Stimulated activated CD4-positive, alpha-beta T cell treated with anti-CD3 and anti-CD28 coated beads, Interleukin-1b, Interleukin-23, amount 100 ng/mL, for 1 hour (primary cell): Measurements from ENCODE around the gene GLE1.

Source experiments
- DNase-seq, 2 donors: peaks; one replicate each; pipeline ENCODE4 v3.0.0-alpha.2; 2020; ENCODE audit warnings: low read depth in 2 of 2

The GLE1 gene, protein sequence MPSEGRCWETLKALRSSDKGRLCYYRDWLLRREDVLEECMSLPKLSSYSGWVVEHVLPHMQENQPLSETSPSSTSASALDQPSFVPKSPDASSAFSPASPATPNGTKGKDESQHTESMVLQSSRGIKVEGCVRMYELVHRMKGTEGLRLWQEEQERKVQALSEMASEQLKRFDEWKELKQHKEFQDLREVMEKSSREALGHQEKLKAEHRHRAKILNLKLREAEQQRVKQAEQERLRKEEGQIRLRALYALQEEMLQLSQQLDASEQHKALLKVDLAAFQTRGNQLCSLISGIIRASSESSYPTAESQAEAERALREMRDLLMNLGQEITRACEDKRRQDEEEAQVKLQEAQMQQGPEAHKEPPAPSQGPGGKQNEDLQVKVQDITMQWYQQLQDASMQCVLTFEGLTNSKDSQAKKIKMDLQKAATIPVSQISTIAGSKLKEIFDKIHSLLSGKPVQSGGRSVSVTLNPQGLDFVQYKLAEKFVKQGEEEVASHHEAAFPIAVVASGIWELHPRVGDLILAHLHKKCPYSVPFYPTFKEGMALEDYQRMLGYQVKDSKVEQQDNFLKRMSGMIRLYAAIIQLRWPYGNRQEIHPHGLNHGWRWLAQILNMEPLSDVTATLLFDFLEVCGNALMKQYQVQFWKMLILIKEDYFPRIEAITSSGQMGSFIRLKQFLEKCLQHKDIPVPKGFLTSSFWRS

DNA sequence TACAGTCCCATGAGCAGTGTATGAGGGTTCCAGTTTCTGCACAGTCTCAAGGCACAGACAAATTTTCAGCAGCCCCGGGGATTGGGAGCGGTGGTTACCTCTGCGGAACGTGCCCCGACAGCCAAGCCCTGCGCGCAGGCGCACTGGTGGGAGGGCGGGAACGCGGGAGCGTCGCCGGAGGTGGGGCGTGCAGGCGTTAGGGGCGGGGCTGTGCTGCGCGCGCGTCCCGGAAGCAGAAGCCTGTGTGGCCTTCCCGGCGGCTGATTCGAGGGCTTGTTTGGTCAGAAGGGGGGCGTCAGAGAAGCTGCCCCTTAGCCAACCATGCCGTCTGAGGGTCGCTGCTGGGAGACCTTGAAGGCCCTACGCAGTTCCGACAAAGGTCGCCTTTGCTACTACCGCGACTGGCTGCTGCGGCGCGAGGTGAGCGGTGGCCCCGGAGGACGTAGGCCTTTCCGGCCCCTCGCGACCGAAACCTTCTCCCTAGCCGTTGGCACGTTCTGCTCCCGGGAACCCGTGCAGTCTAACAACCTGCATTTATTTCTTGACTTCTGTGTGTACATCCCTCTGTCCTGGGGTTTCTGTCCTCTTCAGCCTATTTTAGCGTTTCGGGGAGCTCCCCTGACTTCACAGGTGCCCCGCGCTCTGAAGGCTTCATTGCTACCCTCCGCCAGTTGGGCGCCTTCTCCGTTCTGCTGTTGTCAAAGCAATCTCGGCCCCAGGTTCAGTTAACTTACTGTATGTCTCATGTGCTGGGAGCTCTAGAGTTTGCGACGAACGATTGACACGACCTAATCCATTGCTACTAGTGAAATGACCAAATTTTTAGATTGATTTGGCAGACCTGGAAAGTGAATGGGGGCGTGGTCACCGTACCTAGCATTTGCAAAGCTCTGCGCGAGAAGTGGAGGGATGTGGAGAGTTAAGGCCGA, at the start of gene GLE1:
GLE1 (plus strand) TSS at position 235 of the 929 bp plus-strand sequence; CDS start at position 322, 87 bp downstream.
- peak; percentile 93 to 96 for DNase-seq

DNA sequence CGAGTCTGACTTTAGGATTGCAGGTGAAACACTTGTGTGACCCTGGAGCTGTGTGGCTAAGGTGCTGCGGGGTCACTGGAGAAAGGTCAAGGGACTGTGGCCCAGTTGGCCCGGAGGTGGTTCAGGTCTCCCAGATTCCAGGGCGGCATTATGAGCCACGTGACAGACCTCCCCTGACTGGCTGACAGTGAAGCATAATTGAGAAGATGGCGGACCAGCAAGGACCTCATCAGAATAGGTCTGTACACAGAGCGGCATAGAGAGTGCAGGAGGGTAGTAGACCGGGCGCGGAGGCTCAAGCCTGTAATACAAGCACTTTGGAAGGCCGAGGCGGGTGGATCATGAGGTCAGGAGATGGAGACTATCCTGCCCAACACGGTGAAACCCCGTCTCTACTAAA, 49.5 kb upstream of the GLE1 start:
- DNase-seq: no peak

DNA sequence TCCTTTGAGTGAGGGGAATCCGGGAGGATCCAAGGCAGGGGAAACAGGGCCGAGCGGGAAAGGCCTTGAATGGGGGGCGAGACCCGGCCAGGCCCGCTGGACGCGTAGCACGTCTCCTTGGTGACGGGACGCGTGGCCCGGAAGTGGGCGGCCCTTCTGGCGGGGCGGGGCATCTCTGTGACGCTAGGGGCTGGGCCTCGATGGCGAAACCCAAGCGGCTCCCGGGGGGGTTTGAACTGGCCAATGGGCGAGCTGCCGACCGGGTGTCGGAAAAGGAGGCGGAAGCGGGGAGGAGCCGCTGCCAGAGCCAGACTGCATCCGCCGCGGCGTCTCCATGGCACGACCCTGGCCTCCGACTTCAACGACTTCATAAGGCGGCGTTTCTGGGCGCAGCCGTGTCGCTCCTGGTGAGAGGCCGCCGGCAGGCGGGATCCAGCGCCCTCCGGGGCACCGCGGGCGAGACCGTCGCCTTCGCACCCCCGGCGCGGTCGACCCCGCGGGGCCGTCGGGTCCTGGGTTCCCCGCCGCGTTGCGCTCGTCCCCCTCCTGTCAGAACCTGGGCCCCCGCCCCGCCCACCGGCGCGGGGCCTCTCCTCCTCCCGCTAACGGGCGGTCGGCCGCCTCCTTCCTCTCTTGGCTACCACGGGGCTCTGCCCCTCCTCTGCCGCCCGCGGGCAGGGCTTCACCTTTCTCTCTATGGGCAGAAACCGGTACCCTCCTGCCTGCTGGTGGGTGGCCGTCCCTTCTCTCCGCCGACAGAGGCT, 48.5 kb upstream of the GLE1 start, which contains the start of gene ODF2:
ODF2 (plus strand) TSS at position 158 of the 764 bp plus-strand sequence; CDS start at position 244, 86 bp downstream.
- peak; percentile 92 to 97 for DNase-seq

DNA sequence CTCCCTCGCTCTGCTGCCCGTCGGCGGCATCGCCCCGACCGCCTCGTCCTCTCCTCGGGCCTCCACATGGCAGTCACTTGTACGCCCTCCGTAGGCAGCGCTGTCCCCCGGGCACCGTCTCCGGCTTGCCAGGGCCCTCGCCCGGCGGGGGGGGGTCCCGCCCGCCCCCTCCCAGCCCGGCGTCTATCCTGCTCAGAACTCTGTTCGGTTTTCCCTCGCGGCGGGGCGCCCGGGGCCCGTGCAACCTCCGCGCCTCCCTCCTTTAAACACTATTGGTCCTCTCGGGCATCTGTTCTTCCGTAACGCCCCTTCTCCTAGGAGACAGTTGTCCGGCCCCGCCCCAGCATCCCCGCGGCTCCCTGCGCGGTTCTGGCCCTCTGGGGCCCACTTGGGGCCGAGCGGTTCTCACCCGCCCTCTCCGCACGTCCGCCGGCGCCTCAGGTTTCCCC, 47.9 kb upstream of the GLE1 start:
- peak; percentile 24 to 46 for DNase-seq

DNA sequence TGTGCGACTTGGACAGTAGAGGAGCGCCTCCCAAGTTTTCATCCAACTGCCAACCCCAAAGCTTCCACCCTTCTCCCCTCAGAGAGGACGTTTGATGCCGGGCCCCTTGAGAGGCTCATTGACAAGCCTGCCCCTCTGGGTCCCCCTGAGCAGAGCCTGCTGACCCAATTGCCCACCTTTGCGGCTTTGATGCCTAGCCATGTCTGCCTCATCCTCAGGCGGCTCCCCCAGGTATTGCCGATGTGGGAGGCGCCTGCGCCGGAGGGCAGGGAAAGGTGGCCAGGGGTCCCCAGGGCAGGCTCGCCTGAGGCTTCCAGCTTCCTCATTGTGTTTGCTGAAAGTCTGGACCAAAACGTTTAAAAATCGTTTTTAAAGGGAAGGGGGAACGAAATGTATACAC, 47.3 kb upstream of the GLE1 start:
- DNase-seq: no peak

DNA sequence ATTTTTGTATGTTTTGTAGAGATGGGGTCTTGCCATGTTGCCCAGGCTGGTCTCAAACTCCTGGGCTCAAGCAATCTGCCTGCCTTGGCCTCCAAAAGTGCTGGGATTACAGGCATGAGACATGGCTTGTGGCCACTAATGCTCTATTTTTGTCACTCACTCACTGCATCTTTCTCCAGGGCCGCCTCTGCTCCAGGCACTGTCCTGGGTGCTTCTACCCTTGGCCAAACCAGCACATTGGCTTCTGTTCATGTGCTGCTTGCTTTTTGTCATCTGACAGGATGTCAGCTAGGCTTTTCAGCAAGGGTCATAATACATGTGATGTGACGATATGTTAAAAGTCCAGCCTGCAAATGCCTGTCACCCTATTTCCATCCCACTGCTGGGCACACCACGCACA, 45.5 kb upstream of the GLE1 start:
- DNase-seq: no peak

DNA sequence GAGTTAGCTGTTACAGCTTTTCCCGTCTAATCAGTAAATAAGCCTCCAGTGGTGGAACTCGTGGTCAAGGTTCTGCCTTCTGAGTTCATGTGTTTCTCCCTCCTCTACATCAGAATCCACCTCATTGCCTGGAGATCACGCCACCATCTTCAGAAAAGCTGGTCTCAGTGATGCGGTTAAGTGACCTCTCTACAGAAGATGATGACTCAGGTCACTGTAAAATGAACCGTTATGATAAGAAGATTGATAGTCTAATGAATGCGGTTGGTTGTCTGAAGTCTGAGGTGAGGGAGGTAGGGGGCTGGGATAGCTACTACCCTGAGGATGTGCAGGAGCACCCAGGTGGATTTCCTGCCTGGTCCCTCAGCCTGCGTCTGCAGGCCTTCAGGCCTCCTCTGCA, 35.4 kb upstream of the GLE1 start:
- DNase-seq: no peak

DNA sequence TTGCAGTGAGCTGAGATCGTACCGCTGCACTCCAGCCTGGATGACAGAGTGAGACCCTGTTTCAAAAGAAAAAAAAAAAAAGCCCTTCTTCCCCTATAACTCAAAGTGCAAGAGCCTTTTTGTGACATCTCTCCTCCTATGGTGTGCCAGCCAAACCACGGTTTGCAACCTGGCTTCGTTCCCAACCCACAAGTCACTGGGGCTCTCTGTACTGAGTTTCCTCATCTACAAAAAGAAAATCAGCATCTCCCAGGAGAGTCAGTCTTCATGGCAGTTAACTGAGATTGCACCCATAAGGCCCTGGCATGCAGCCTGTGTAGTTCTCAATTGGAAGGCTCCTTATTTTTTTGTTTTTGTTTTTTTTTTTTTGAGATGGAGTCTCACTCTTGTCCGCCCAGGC, 34.0 kb upstream of the GLE1 start:
- DNase-seq: no peak

DNA sequence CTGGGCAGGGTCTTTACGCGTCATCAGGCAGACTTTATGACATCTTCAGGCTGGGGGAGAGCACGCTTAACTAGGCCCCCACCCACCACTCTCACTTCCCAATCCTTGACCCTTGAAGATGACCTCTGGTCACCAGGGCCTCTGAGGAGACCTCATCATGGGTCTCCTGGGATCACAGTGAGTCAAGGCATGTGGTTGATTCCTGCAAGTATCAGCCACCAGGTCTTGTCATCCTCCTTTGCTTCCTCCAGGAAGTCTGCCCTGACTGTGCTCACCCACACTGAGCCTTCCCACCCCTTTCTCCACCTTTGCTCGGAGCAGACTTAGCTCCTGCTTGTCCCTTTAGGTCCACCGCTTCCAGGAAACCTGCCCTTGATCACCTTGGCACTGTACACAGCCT, 31.4 kb upstream of the GLE1 start:
- no peak for DNase-seq

DNA sequence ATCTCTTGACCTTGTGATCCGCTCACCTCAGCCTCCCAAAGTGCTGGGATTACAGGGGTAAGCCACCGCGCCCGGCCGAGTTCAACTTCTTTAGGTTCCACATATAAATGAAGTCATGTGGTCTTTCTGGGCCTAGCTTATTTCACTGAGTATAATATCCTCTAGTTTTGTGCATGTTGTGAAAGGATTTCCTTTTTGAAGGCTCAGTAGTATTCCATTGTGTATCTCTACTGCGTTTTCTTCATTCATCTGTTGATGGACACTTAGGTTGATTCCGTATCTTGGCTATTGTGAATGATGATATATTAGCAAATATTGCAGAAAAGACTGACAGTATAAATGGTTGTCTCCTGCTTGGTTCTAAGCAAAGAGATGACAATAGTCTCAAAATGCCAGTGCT, 28.7 kb upstream of the GLE1 start:
- no peak for DNase-seq

DNA sequence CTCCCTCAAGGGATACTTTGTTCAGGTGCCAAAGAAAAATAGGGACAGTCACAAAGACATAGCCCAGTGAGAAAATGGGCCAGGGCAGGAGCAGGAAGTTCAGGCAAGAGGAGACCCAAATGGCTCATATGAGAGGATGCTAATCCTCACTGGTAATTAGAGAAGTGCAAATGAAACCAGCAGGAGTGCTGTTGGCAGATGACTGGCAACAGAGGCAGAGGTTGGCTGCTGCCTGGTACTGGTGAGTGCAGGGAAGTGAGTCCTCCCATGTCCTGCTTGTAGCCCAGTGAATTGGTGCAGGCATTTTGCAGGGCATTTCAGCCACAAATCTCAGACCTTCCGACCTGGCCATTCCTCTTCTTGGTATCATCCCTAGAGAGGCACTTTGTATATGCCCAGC, 25.3 kb upstream of the GLE1 start:
- DNase-seq: no peak

DNA sequence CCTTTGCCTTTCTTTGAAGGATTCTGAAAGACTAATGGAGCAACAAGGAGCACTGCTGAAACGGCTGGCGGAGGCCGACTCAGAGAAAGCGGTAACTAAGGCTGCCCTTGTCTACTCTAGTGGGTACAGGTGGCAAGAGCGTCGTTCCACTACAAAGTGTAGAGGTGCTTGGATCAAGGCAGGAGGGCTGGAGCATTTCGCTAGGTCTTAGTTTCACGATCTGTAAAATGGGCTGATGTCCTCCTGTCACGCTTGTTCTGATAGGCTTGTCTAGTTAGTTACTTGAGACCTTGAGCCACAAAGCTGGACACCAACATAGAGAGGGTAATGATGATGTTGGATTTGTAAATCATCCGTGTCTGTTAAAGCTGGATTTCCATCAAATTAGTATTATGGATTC, 23.0 kb upstream of the GLE1 start:
- no peak for DNase-seq

DNA sequence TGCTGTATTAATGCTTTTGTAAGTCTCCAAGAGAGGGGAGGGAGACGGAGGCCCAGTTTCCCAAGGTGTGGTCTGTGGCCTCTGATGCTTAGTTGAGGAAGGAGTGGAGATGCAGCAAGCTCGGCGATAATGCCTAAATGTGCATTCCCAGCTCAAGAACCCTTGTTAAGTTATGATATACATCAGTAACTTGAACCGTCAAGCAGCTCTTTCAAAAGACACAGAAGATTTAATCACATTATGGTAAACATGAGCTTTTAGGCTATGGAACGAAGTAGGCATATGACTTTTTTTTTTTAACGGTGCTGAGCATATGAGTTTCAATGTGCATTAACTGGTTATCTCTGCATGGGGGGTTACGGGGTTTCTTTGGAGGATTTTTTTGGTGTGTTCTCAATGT, 22.3 kb upstream of the GLE1 start:
- no peak for DNase-seq

DNA sequence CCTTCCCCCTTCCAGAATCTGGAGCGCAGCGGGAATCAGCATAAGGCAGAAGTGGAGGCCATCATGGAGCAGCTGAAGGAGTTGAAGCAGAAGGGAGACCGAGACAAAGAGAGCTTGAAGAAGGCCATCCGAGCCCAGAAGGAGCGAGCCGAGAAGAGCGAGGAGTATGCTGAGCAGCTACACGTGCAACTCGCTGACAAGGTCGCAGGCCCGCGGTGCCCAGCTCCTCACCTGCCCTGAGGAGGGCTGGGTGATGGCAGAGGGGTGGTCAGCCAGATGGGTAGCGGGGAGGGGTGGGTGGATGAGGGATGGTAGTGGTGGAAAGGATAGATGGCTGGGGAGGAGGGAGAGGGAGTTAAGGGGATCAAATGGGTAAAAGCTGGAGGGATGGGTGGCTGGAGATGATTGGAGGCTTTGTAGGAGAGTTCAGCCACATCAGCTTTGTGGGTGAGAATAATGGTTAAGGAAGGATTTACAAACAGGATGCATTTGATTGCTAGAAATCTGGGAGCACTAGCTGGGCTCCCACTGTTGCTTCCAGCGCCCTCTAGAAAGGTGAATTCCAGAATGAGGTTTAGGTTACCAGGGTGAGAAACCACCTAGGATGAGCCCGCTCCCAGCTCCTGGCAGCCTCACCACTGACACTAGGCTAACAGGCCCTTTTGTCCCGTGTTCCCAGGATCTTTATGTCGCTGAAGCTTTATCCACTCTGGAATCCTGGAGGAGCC, 19.7 kb upstream of the GLE1 start:
- no peak for DNase-seq

DNA sequence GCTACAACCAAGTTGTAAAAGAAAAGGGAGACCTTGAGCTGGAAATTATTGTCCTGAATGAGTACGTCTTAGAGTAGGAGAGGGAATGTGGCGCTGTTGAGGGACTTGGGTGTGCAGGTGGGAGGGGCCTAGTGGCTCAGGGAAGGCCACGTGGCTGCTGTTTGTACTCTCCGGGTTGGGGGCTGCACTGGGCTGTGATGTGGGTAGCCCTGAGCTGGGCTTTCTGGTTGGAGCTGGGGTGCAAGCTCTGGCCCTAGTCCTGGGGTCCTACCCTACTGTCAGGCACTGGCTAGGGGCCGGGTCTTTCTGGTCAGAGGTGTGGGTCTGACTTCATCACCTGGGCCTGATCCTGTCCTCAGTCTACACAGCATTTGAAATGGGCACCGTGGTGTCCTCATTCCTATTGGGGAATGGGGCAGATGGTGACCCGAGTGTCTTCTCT, 19.1 kb upstream of the GLE1 start:
- no peak for DNase-seq

DNA sequence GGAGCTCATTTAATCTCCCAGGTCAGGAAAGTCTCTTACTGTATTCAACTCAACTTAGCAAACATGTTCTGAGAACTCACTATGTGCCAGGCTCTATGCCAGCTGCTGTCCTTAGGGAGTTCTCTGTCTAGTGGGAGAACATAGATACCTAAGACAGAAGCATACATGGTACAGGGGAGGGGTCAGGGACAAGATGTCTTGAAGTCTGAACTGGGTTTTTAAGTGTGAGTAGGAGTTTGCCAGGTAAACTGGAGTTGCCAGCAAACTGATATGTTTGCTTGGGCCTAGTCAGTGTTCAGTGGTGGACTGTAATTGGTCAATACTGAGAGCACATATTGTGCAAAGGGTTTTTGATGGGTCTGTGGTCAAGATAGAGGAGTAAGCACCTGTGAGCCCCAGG, 18.3 kb upstream of the GLE1 start:
- DNase-seq: no peak

DNA sequence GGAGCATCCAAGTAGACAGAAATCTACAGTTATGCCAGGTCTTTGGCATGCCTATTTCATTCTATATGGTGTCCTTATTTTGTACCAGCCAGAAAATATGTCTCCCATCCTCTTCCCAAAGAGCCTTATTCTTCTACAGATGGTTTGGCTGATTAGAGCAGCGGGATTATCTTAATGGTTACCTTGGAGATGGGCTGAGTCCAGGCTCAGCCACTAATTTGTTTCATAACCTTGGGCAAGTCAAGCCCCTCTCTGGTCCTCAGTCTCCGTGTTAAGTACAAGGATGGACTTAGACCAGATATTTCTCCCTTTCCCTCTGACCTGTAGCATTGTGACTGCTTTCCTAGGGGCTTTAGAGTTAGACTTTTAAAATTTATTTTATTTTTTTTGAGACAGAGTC, 11.1 kb upstream of the GLE1 start:
- DNase-seq: no peak

DNA sequence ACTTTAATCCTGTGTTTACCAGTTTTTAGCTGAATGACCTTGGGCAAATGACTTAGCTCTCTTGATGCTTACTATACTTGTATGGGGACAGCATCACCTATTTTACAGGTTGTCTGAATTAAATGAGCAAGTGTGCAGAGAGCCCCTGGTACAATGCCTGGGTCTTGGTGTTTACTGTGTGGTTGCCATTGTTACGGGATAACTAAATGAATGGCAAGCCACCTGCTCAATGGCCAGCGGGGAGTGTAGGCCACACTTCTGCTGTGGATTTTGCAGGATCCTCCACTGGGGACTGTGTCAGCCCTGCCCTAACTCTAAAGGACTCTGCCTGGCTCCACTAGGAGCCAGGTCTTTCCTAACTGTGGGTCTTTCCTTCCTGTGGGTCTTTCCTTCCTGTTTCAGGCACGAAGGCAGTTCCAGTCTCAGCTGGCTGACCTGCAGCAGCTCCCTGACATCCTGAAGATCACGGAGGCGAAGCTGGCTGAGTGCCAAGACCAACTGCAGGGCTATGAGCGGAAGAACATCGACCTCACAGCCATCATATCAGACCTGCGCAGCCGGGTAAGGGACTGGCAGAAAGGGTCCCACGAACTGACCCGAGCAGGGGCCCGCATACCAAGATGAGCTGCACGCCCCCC, 10.3 kb upstream of the GLE1 start:
- no peak for DNase-seq

DNA sequence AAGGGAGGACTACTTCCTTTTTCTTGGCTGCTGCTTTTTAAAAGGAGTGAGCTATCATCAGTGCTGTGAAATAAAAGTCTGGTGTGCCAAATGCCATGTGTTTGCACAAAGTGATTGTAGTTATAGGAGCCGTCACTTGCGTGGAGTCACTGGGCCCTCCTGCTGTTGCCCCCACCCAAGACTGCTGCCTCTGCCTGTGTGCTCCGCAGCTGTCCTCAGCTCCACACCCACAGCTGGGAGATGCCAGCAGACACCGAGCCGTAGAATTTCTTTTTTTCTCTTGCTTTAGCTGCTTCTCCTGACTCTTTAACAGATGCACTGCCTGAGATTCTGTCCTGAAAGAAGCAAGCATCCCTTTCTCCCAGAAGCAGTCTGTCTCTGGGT, 9.8 kb upstream of the GLE1 start:
- no peak for DNase-seq

DNA sequence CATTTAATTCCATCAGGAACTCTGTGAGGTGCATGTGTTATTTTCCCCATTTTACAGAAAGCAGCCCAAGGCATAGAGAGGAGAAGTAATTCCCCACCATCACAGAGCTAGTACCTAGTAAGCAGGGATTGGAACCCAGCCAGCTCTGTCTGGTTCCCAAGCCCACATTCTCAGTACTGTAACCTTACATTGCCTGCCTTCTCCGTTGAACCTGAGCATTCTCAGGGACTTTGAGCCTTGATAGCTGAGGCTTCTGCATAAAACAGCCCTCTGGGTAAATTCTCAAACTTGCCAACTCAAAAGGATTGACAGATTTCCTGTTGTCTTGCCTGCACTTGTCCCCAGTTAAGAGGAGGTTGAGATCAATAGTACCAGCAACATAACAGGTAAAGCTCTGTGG, 9.2 kb upstream of the GLE1 start:
- DNase-seq: no peak
